Transverse colon (tissue), 4 donors: ENCODE measurements around the gene CHAD.

ENCODE experiments used
- CTCF ChIP-seq, 5 experiments: fragments of 200-600 bp in 3 of 5; fragments of 450-650 bp in 2 of 5; sonication (generic) in 3 of 5; IDR thresholded peaks; 1 replicate in 2 of 5; 2 replicates in 3 of 5; pipeline ENCODE4 v1.5.1; 2016 to 2017; ENCODE audit warnings: antibody characterized with exemption in 5 of 5, inconsistent platforms in 3 of 5, mild to moderate bottlenecking in 2 of 5, moderate library complexity in 1 of 5
- EP300 ChIP-seq: sonication (generic); formaldehyde crosslinking; IDR thresholded peaks from one replicate; pipeline ENCODE4 v1.6.1; 2017; ENCODE audit warnings: antibody characterized with exemption, low read depth
- POLR2A ChIP-seq: fragments of 450-650 bp; IDR thresholded peaks from one replicate; pipeline ENCODE4 v1.6.1; 2016; ENCODE audit warnings: antibody characterized with exemption, mild to moderate bottlenecking, moderate library complexity
- POLR2AphosphoS5 ChIP-seq, 3 donors: sonication (generic); formaldehyde crosslinking; IDR thresholded peaks; one replicate each; pipeline ENCODE4 v1.6.1; 2016; ENCODE audit warnings: antibody characterized with exemption in 3 of 3

GRCh38 chr17:50458270-50458669 is 10.4 kb downstream of the CHAD start:
- TF ChIP-seq CTCF (IDR thresholded peaks at IDR 0.05) (no peak), POLR2A (no peak), POLR2AphosphoS5 (IDR thresholded peaks at IDR 0.05) (no peak), EP300 (no peak)
